ENCODE data around the gene PRM1. TPM values are rescaled to one million over a fixed set of nuclear protein-coding genes. Genes with fewer than 3 reads are reported as not detected.
A peak's percentile ranks its signal among the peaks of the same experiment; 100 is the strongest.

PRM1 gene
- total and polyA plus RNA-seq, 2 of the 13 experiments (the other 11 are each of a cell fraction or from before 2014, with no cell fraction given): not detected

- TF ChIP-seq SMAD1 (CRISPR knock-in tag; IDR thresholded peaks at IDR 0.05; ENCODE audit: borderline replicate concordance, low read depth) (no peak), ZNF468 (CRISPR knock-in tag; IDR thresholded peaks at IDR 0.05) (no peak), ZMYM3 (CRISPR knock-in tag; IDR thresholded peaks at IDR 0.05) (0 out of 2 replicates have a peak, but pooled peaks have one; percentile 34), GTF3A (CRISPR knock-in tag; conservative IDR thresholded peaks at IDR 0.05) (no peak), HIC2 (CRISPR knock-in tag; IDR thresholded peaks at IDR 0.05; ENCODE audit: low read depth) (no peak), JARID2 (CRISPR knock-in tag; IDR thresholded peaks at IDR 0.05; ENCODE audit: insufficient replicate concordance) (no peak), ZFP91 (CRISPR knock-in tag; IDR thresholded peaks at IDR 0.05; ENCODE audit: borderline replicate concordance) (no peak), NRL (CRISPR knock-in tag; IDR thresholded peaks at IDR 0.05; ENCODE audit: borderline replicate concordance) (peak; percentile 59; the same call in 1 of the 2 replicates), ZNF687 (CRISPR knock-in tag; IDR thresholded peaks at IDR 0.05) (peak; percentile 16; the same call in 1 of the 2 replicates), ZMYM2 (CRISPR knock-in tag; IDR thresholded peaks at IDR 0.05) (no peak), ATF1 (CRISPR knock-in tag; IDR thresholded peaks at IDR 0.05) (no peak), KDM5A (IDR thresholded peaks at IDR 0.05; ENCODE audit: borderline replicate concordance, low read length) (no peak), PRPF4 (IDR thresholded peaks at IDR 0.05; ENCODE audit: low read depth, low read length, poor library complexity, severe bottlenecking) (no peak)
- TF ChIP-seq, protein P1, sequence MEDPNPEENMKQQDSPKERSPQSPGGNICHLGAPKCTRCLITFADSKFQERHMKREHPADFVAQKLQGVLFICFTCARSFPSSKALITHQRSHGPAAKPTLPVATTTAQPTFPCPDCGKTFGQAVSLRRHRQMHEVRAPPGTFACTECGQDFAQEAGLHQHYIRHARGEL (CRISPR knock-in tag; IDR thresholded peaks at IDR 0.05): no peak
- TF ChIP-seq, protein P2, sequence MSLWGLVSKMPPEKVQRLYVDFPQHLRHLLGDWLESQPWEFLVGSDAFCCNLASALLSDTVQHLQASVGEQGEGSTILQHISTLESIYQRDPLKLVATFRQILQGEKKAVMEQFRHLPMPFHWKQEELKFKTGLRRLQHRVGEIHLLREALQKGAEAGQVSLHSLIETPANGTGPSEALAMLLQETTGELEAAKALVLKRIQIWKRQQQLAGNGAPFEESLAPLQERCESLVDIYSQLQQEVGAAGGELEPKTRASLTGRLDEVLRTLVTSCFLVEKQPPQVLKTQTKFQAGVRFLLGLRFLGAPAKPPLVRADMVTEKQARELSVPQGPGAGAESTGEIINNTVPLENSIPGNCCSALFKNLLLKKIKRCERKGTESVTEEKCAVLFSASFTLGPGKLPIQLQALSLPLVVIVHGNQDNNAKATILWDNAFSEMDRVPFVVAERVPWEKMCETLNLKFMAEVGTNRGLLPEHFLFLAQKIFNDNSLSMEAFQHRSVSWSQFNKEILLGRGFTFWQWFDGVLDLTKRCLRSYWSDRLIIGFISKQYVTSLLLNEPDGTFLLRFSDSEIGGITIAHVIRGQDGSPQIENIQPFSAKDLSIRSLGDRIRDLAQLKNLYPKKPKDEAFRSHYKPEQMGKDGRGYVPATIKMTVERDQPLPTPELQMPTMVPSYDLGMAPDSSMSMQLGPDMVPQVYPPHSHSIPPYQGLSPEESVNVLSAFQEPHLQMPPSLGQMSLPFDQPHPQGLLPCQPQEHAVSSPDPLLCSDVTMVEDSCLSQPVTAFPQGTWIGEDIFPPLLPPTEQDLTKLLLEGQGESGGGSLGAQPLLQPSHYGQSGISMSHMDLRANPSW (CRISPR knock-in tag; IDR thresholded peaks at IDR 0.05; ENCODE audit: borderline replicate concordance): no peak
- TF ChIP-seq, protein P3, sequence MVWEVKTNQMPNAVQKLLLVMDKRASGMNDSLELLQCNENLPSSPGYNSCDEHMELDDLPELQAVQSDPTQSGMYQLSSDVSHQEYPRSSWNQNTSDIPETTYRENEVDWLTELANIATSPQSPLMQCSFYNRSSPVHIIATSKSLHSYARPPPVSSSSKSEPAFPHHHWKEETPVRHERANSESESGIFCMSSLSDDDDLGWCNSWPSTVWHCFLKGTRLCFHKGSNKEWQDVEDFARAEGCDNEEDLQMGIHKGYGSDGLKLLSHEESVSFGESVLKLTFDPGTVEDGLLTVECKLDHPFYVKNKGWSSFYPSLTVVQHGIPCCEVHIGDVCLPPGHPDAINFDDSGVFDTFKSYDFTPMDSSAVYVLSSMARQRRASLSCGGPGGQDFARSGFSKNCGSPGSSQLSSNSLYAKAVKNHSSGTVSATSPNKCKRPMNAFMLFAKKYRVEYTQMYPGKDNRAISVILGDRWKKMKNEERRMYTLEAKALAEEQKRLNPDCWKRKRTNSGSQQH (CRISPR knock-in tag; IDR thresholded peaks at IDR 0.05; ENCODE audit: low read depth): no peak
Measured at GRCh38 chr16:11319529-11320146, 38.5 kb upstream of the PRM1 start (continued).
